NCI-H1048 (cell line): Measurements from ENCODE around the gene WNT1.
A peak's percentile ranks its signal among the peaks of the same experiment; 100 is the strongest.

Source experiments
- DNase-seq: peaks from one replicate; lab custom pipeline; 2025; lab: John Stamatoyannopoulos, UW

The WNT1 gene

DNA sequence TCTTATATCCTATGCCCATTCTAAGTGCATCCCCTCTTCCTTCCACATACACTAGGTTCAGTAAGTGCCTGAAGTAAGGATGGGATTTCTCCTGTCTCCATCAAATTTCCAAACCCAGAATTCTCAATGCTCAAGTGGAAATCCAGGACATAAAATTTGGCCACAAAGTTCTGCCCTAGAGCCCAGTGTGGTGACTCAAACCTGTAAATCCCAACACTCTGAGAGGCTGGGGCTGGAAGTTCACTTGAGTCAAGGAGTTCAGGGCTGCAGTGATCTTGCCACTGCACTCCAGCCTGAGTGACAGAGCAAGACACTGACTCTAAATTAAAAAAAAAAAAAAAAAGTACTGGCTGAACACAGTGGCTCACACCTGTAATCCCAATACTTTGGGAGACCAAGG is 16.3 kb upstream of the WNT1 start:
- DNase-seq = no peak

GRCh38 chr12:48965298-48965838 is 12.8 kb upstream of the WNT1 start:
- DNase-seq = no peak

- DNase-seq = no peak
These were observed 11.8 kb upstream of the WNT1 start for GRCh38 chr12:48966177-48966895.

- no peak for DNase-seq
These were observed 10.1 kb upstream of the WNT1 start for GRCh38 chr12:48967991-48968390.

- no peak for DNase-seq
These were observed 9.7 kb upstream of the WNT1 start for GRCh38 chr12:48968467-48968866.

DNA sequence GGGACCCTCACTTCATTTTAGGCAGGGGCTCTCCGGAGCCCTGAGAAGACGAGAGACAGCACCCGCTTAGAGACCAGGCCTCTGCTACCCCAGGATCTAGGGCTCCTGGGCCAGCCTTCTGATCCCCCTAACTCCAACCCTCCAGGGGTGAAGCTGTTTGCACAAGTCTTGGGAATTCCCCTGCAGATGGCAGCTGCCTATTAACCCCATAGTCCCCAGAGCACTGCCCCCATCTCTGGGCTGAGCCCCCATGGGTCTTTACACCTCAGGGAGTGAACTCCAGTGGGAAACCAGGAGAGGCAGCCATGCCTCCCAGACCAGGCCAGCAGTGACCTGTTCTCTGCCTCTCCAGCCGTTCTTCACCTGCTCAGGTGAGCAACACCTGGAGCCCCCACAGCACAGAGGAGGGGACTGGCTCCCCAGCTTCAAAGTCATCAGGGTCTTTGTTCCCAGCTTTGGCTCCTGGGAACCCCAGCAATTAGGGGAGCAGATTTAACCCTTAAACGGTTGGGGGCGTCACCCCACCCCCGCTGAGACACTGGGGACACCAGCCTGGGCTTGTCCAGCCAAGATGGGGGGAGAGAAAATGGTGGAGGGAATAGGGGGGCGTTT is 8.9 kb upstream of the WNT1 start:
- no peak for DNase-seq

- DNase-seq = no peak
These were observed 8.1 kb upstream of the WNT1 start for GRCh38 chr12:48969833-48970701.

DNA sequence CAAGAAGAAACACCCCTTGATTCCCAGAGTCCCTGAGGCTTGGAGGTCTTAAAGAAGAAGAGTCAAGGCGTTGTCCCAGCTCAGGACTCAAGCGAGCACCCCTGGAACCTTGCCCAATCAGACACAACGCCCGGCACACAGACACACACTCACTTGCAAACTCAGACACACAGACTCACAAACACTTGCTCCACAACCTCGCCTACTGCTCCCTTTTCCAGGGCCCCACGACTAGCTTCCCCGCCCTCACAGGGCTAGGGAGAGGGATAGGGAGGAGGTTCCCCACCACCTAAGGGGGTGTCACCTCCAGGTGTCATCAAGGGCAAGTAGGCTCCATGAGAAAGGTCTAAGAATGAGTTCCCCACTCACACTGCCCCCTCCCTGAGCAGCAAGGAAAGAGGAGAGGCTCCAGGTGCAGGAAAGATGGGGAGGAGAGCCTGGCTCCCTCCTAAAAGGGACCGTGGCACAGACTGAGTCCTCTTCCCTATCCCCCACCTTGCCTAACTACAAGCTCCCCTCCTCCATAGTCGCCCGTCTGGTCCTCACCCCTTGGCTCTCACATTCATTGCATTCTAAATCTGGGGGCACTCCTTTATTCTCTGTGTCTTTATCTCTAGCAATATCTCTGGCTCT is 7.3 kb upstream of the WNT1 start:
- no peak for DNase-seq

- no peak for DNase-seq
These were observed 5.7 kb upstream of the WNT1 start for GRCh38 chr12:48972213-48972951.

DNA sequence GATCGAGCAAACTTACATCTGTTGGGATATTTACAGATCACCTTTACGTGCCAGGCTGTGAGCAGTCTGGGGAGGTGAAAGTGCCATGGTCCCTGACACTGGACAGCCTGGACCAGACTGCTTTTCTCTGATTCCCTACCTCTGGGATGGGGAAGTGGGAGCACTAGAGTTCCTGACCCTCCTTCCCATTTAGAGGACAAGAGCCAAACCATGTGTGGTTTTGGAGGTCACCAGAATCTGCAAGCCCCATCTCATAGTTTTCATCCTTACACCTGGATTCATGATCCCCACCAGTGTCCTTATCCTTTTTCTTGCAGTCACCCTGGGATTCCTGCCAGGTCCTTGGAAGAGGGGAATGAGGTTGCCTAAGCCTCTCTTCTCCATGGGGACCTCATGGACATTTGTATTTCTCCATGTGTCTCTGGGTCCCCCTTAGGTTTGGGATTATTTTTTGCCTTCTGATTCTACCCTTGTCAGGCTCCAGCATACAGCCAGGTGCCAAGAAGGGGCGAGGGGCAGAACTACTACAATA is 5.1 kb upstream of the WNT1 start:
- DNase-seq = no peak

- DNase-seq = no peak
These were observed 4.6 kb upstream of the WNT1 start for GRCh38 chr12:48973531-48973930.

- DNase-seq = no peak
These were observed 4.0 kb upstream of the WNT1 start for GRCh38 chr12:48973941-48974673.

GRCh38 chr12:48977290-48978281 is 536 bp upstream of the WNT1 start:
- peak; percentile 36 for DNase-seq

- DNase-seq = no peak
These were observed 849 bp downstream of the WNT1 start for GRCh38 chr12:48978741-48979601.

DNA sequence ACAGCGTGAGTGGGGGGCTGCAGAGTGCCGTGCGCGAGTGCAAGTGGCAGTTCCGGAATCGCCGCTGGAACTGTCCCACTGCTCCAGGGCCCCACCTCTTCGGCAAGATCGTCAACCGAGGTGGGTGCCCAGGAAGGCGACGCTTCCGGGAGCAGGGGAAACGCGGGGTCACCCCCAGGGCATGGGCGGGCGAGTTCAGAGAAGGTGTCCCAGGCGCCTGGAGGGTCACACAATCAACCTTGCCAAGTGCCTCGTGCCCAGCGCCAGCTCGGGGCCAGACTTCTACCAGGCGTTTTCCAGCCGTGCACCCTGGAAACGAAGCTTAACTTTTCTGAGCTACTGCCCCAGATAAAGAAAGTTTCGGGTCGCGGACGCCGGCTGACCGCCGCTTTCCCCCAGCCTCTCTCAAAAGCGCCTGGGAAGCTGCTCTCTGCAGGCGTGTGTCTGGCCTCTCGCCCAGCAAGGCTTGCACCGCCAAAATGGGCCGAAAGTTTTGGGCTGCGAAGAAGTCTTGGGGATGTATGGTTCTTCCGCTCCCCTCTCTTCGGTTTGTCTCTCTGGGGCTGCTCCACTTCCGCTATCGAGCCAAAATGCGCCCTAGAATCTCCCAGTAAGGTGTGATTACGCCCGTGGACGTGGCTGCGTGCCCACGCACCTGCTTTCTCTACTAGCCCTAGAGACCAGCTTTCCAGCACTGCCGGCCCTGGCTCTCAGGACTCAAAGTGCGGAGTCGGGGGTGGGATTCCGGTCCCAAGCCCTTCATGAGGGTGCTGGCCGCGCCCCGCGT is 1.7 kb downstream of the WNT1 start:
- DNase-seq = no peak

DNA sequence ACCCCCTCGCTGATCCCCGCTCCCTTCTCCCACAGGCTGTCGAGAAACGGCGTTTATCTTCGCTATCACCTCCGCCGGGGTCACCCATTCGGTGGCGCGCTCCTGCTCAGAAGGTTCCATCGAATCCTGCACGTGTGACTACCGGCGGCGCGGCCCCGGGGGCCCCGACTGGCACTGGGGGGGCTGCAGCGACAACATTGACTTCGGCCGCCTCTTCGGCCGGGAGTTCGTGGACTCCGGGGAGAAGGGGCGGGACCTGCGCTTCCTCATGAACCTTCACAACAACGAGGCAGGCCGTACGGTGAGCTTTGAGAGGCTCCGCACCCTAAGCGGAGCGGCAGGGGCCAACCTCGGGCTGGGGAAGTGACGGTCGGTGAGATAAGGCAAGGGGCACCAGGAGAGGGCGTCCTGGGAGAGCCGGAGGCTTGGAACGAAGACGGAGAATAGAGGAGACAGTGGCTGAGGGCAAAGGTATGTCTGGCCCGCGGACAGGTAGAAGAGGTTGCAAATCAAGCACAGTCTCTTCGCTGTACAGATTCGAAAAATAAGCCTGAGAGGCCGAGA is 2.3 kb downstream of the WNT1 start:
- DNase-seq = no peak
